ENCODE data around the gene MRPS34. TPM values are rescaled to one million over a fixed set of nuclear protein-coding genes. Genes with fewer than 3 reads are reported as not detected.

The MRPS34 gene
- total and polyA plus RNA-seq, 2 experiments from 2014 or later, result 164 to 188 TPM

GRCh38 chr16:1761751-1762150 lies 11.2 kb downstream of the MRPS34 start:
- DNase-seq (ENCODE audit: low read depth in 1 of 2, low spot score in 1 of 2), result no peak

GRCh38 chr16:1760911-1761310 lies 12.0 kb downstream of the MRPS34 start:
- Histone ChIP-seq H3K9me3 (ENCODE audit: low read depth) (no peaks in the 10 kb centered on the region), H3K27ac (no peak overlapping the region), H3K4me1 (ENCODE audit: low read depth) (no peaks in the 10 kb centered on the region), H3K27me3 (no peaks in the 10 kb centered on the region), H3K36me3 (peaks cover 22% of the 10 kb centered on the region), H3K4me3 (no peak overlapping the region)
- no peak for DNase-seq (ENCODE audit: low read depth in 1 of 2, low spot score in 1 of 2)
- no peak for TF ChIP-seq CTCF (IDR thresholded peaks at IDR 0.05; ENCODE audit: low read depth, low read length)

More at GRCh38 chr16:1761751-1762150, 11.2 kb downstream of the MRPS34 start:
- Histone ChIP-seq H3K4me3 (no peak overlapping the region), H3K4me1 (ENCODE audit: low read depth) (no peaks in the 10 kb centered on the region), H3K27ac (no peak overlapping the region), H3K36me3 (peaks cover 28% of the 10 kb centered on the region), H3K27me3 (no peaks in the 10 kb centered on the region), H3K9me3 (ENCODE audit: low read depth) (no peaks in the 10 kb centered on the region)
- no peak for TF ChIP-seq CTCF (IDR thresholded peaks at IDR 0.05; ENCODE audit: low read depth, low read length)

- Histone ChIP-seq H3K27ac (no peak overlapping the region), H3K27me3 (no peaks in the 10 kb centered on the region), H3K9me3 (ENCODE audit: low read depth) (no peaks in the 10 kb centered on the region), H3K36me3 (peaks cover 14% of the 10 kb centered on the region), H3K4me1 (ENCODE audit: low read depth) (no peaks in the 10 kb centered on the region), H3K4me3 (no peak overlapping the region)
- TF ChIP-seq CTCF (IDR thresholded peaks at IDR 0.05; ENCODE audit: low read depth, low read length), result no peak
- no peak for DNase-seq (ENCODE audit: low read depth in 1 of 2, low spot score in 1 of 2)
These were observed 13.4 kb downstream of the MRPS34 start for GRCh38 chr16:1759511-1759910.

DNA sequence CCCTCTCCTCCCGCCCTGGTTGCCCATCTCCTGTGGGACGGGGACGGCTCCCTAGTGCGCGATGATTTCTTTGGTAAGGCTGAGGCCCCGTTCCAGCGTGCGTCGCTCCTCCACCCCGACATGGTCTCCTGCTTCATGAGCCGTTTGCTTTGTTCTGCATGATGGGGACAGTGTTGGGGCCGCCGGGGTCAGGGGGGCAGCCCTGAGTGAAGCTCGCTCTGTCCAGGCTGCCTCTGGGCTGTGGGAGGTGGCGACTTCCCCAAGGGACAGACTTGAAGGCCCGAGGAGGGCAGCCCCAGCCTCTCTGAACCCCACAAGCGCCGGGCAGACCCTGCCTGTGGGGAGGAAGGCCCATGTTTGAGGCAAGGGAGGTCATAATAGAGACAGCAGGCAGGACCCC lies 14.0 kb downstream of the MRPS34 start:
- Histone ChIP-seq H3K9me3 (ENCODE audit: low read depth) (no peaks in the 10 kb centered on the region), H3K4me1 (ENCODE audit: low read depth) (no peaks in the 10 kb centered on the region), H3K4me3 (no peak overlapping the region), H3K27ac (no peak overlapping the region), H3K27me3 (no peaks in the 10 kb centered on the region), H3K36me3 (peaks cover 10% of the 10 kb centered on the region)
- TF ChIP-seq CTCF (IDR thresholded peaks at IDR 0.05; ENCODE audit: low read depth, low read length), result no peak
- DNase-seq (ENCODE audit: low read depth in 1 of 2, low spot score in 1 of 2), result no peak

DNA sequence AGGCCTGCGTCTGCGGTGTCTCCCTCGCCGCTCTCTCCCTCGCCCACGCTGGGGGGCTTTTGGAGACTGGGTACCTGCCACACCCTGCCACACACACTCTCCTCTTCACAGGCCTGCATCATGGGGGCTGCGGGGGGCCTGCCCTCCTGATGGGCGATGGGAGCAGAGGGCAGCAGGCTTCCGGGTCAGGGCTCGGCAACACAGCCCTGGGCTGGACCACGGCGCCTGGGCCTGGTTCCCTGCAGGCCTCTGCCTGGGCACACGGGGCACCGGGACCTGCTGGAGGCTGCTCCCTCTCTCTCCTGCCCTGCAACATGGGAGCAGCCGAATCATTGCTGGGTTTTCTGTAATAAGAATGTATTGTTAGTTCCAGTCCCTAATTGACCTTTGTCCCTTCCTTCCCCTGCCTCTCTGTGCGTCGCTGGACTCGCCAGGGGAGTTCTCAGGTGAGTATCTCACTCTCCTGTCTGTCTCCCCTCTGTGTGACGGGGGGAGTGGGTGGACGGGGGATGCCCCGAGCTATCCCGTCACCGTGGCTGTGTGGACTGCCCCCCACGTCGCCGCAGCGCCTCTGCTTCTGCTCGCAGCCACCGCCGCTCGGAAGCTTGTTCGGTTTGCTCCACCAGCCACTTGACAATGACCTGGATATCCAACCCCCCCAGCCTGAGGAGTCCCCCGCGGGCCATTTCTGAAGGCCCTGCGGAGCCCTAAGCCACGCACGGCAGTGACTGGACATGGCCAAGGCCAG lies 15.0 kb downstream of the MRPS34 start:
- TF ChIP-seq CTCF (IDR thresholded peaks at IDR 0.05; ENCODE audit: low read depth, low read length), result no peak
- peaks cover 9% of the 10 kb centered on the region for H3K36me3 ChIP-seq

More for the DNA sequence above, 15.0 kb downstream of the MRPS34 start:
- H3K4me3 ChIP-seq, result no peak overlapping the region
- H3K27ac ChIP-seq, result no peak overlapping the region
- DNase-seq (ENCODE audit: low read depth in 1 of 2, low spot score in 1 of 2), result no peak
- no peaks in the 10 kb centered on the region for H3K9me3 ChIP-seq (ENCODE audit: low read depth)
- no peaks in the 10 kb centered on the region for H3K27me3 ChIP-seq
- H3K4me1 ChIP-seq (ENCODE audit: low read depth), result no peaks in the 10 kb centered on the region
